Cardiac fibroblast (primary cell): ENCODE measurements around the gene MAP3K9.
A peak's percentile ranks its signal among the peaks of the same experiment; 100 is the strongest.

Experiments
- DNase-seq, 2 donors: peaks; one replicate each; pipeline versions ENCODE4 v3.0.0 to v3.0.0-alpha.2; 2010; ENCODE audit warnings: low read depth in 2 of 2
- H3K4me3 ChIP-seq, 2 donors: replicated peaks in 1 of 2; 1 replicate in 1 of 2; 2 replicates in 1 of 2; pipeline ENCODE4 v1.5.1; 2011; ENCODE audit warnings: low read depth in 2 of 2, low read length in 2 of 2, mild to moderate bottlenecking in 2 of 2, moderate library complexity in 1 of 2
- CTCF ChIP-seq: IDR thresholded peaks from one replicate; pipeline ENCODE4 v1.5.1; 2011; ENCODE audit warnings: low read depth, mild to moderate bottlenecking, low read length, inconsistent platforms

The MAP3K9 gene

GRCh38 chr14:70811050-70811449 lies 1.7 kb upstream of the MAP3K9 start:
- H3K4me3 ChIP-seq: no peak overlapping the region
- no peak for DNase-seq
- TF ChIP-seq CTCF: no peak

GRCh38 chr14:70810621-70811020 lies 1.3 kb upstream of the MAP3K9 start:
- TF ChIP-seq CTCF: no peak
- no peak for DNase-seq
- H3K4me3 ChIP-seq: no peak overlapping the region

GRCh38 chr14:70808416-70809224 lies 693 bp downstream of the MAP3K9 start:
- TF ChIP-seq CTCF: no peak
- no peak for DNase-seq
- peak overlapping the region; percentile 42 to 46 for H3K4me3 ChIP-seq

- no peak for TF ChIP-seq CTCF
- no peak overlapping the region for H3K4me3 ChIP-seq
- DNase-seq: no peak
Observed at GRCh38 chr14:70807898-70808415, 1.4 kb downstream of the MAP3K9 start.

- TF ChIP-seq CTCF: no peak
Observed at GRCh38 chr14:70804556-70805162, 4.7 kb downstream of the MAP3K9 start.

GRCh38 chr14:70803321-70804310 lies 5.7 kb downstream of the MAP3K9 start:
- TF ChIP-seq CTCF: no peak
- DNase-seq: no peak
- H3K4me3 ChIP-seq: no peak overlapping the region

More at GRCh38 chr14:70804556-70805162, 4.7 kb downstream of the MAP3K9 start:
- no peak overlapping the region for H3K4me3 ChIP-seq
- DNase-seq: peak in 1 of 2 donors; percentile 7
